ENCODE measurements around the gene ATP8A2. TPM values are rescaled to one million over a fixed set of nuclear protein-coding genes. Genes with fewer than 3 reads are reported as not detected.

The ATP8A2 gene
- total RNA-seq, 1 donor from 2014 or later = not detected

- TF ChIP-seq CTCF (IDR thresholded peaks at IDR 0.05; ENCODE audit: insufficient read depth, low read length, severe bottlenecking) = no peak
- H3K27me3 ChIP-seq (ENCODE audit: control insufficient read depth, insufficient read depth, low read length) = peaks cover 10% of the 10 kb centered on the region
- DNase-seq (ENCODE audit: low read depth) = no peak
These were observed 673.4 kb downstream of the ATP8A2 start for GRCh38 chr13:26045142-26045541.

GRCh38 chr13:26046639-26047038, 674.9 kb downstream of the ATP8A2 start:
- DNase-seq (ENCODE audit: low read depth) (no peak), FAIRE-seq (no peak)
- Histone ChIP-seq H3K4me3 (ENCODE audit: low read depth, low read length) (no peak overlapping the region), H3K36me3 (ENCODE audit: control insufficient read depth, insufficient read depth, low read length) (no peaks in the 10 kb centered on the region), H3K27me3 (ENCODE audit: control insufficient read depth, insufficient read depth, low read length) (peaks cover 20% of the 10 kb centered on the region)
- TF ChIP-seq CTCF (IDR thresholded peaks at IDR 0.05; ENCODE audit: insufficient read depth, low read length, severe bottlenecking) = no peak

More at GRCh38 chr13:26045142-26045541, 673.4 kb downstream of the ATP8A2 start:
- Histone ChIP-seq H3K36me3 (ENCODE audit: control insufficient read depth, insufficient read depth, low read length) (no peaks in the 10 kb centered on the region), H3K4me3 (ENCODE audit: low read depth, low read length) (no peak overlapping the region)
- FAIRE-seq = no peak

- FAIRE-seq = no peak
- TF ChIP-seq CTCF (IDR thresholded peaks at IDR 0.05; ENCODE audit: insufficient read depth, low read length, severe bottlenecking) = no peak
- Histone ChIP-seq H3K36me3 (ENCODE audit: control insufficient read depth, insufficient read depth, low read length) (no peaks in the 10 kb centered on the region), H3K27me3 (ENCODE audit: control insufficient read depth, insufficient read depth, low read length) (peaks cover 20% of the 10 kb centered on the region), H3K4me3 (ENCODE audit: low read depth, low read length) (no peak overlapping the region)
- no peak for DNase-seq (ENCODE audit: low read depth)
These were observed 675.3 kb downstream of the ATP8A2 start for GRCh38 chr13:26047040-26047439.

GRCh38 chr13:26048741-26049140, 677.0 kb downstream of the ATP8A2 start:
- Histone ChIP-seq H3K36me3 (ENCODE audit: control insufficient read depth, insufficient read depth, low read length) (no peaks in the 10 kb centered on the region), H3K27me3 (ENCODE audit: control insufficient read depth, insufficient read depth, low read length) (peaks cover 22% of the 10 kb centered on the region), H3K4me3 (ENCODE audit: low read depth, low read length) (no peak overlapping the region)
- no peak for TF ChIP-seq CTCF (IDR thresholded peaks at IDR 0.05; ENCODE audit: insufficient read depth, low read length, severe bottlenecking)
- FAIRE-seq = no peak
- DNase-seq (ENCODE audit: low read depth) = no peak

- Histone ChIP-seq H3K36me3 (ENCODE audit: control insufficient read depth, insufficient read depth, low read length) (no peaks in the 10 kb centered on the region), H3K4me3 (ENCODE audit: low read depth, low read length) (no peak overlapping the region), H3K27me3 (ENCODE audit: control insufficient read depth, insufficient read depth, low read length) (peaks cover 22% of the 10 kb centered on the region)
- TF ChIP-seq CTCF (IDR thresholded peaks at IDR 0.05; ENCODE audit: insufficient read depth, low read length, severe bottlenecking) = no peak
- DNase-seq (ENCODE audit: low read depth) (no peak), FAIRE-seq (no peak)
These were observed 678.9 kb downstream of the ATP8A2 start for GRCh38 chr13:26050568-26051230.

- FAIRE-seq (no peak), DNase-seq (ENCODE audit: low read depth) (no peak)
- H3K27me3 ChIP-seq (ENCODE audit: control insufficient read depth, insufficient read depth, low read length) = peaks cover 22% of the 10 kb centered on the region
- H3K4me3 ChIP-seq (ENCODE audit: low read depth, low read length) = peak overlapping the region; percentile 8
- TF ChIP-seq CTCF (IDR thresholded peaks at IDR 0.05; ENCODE audit: insufficient read depth, low read length, severe bottlenecking) = no peak
- H3K36me3 ChIP-seq (ENCODE audit: control insufficient read depth, insufficient read depth, low read length) = no peaks in the 10 kb centered on the region
These were observed 679.5 kb downstream of the ATP8A2 start for GRCh38 chr13:26051231-26051656.
